ENCODE measurements around the gene AJAP1.
"Not testable (repeated sequence)": the region's sequence is repeated elsewhere in the genome, so short reads cannot be mapped to it uniquely, and the experiment has no call there.

Gene AJAP1

GRCh38 chr1:4653796-4654725, at the start of gene AJAP1:
AJAP1 (plus strand) TSS chr1:4654609; CDS start chr1:4655426, 817 bp downstream.
- DNase-seq: no peak

- DNase-seq: no peak
Observed at GRCh38 chr1:4605158-4605557, 49.3 kb upstream of the AJAP1 start.

- DNase-seq: no peak
Observed at GRCh38 chr1:4611563-4612341, 42.7 kb upstream of the AJAP1 start.

GRCh38 chr1:4612991-4613390, 41.4 kb upstream of the AJAP1 start:
- no peak for DNase-seq

- DNase-seq: no peak
Observed at GRCh38 chr1:4613606-4614370, 40.6 kb upstream of the AJAP1 start.

- no peak for DNase-seq
Observed at GRCh38 chr1:4614371-4615137, 39.9 kb upstream of the AJAP1 start.

GRCh38 chr1:4615138-4615470, 39.3 kb upstream of the AJAP1 start:
- no peak for DNase-seq

DNA sequence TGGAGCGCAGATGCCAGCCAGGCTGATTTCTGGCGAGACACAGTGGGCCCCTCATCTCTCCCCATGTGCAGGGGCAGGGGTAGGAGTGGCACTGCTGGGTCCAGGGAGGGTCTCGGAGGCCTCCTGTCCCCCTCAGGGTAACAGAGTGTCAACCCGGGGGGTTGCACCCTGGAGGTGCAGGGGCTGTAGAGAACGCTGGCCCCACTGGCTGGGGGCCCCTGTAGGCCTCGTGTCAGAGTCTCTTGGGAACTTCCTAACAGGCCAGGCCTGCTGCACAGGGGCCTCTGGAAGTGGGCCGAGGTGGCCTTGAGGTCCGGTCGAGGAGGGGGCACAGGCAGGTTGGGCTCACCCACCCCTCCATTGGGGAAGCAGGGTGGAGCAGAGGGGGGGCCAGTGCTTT, 38.9 kb upstream of the AJAP1 start:
- DNase-seq: no peak

DNA sequence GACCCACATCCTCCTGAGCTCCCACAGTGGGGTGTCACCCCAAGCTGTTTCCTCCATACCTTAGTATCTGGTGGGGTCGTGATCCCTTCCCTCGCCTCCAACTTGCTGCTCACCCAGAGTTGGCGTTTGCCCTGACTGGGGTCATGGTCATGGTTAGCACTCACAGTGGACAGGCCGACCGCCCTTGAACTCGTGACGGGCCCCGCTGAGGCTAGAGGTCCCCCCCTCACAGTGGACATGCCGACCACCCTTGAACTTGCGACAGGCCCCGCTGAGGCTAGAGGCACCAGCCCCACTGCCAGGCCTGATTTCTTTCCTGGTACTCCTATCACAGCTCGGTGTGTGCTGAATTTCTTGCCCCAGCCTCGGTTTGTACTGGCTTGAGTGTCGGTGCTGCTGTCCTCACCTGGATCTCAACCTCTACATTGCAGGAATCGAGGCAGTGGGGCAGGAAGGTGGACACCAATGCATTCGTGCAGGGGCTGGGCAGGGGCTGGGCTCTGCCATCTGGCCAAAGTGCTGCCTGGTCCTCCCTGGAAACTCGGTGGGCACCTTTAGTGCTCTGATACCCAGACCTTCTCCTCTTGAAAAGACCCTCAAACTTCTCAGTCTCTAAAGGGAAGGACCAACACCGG, 37.5 kb upstream of the AJAP1 start:
- no peak for DNase-seq

- no peak for DNase-seq
Observed at GRCh38 chr1:4617506-4617905, 36.9 kb upstream of the AJAP1 start.

GRCh38 chr1:4618827-4619226, 35.6 kb upstream of the AJAP1 start:
- not testable (repeated sequence) for DNase-seq

- no peak for DNase-seq
Observed at GRCh38 chr1:4621646-4622045, 32.8 kb upstream of the AJAP1 start.

- DNase-seq: no peak
Observed at GRCh38 chr1:4622821-4623220, 31.6 kb upstream of the AJAP1 start.

DNA sequence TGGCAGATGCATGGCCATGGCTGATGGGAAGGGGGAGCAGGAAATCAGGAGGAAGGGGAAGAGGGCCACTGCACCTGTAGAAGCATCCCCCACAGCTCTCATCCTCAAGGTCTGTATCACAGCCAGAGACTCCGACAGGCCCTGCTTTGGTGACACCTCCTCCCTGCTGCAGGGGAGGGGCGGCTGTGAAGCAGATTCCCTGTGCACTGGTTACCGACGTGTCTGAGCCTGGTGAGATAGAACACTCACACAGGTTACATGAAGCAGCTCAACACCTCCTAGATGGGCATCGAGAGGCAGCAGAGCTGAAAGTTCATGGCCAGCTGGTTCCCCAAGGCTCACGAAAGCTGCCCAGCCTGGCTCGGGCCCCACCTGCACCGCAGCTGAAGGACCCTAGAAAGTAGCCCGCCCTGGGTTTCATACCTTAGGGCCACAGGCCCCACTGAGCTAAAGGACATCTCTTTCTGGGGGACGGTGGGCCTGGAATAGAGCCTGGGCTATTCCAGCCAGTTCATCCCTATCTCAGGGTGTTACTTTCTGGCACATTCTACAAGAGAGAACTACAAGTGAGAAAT, 30.2 kb upstream of the AJAP1 start:
- no peak for DNase-seq

- DNase-seq: no peak
Observed at GRCh38 chr1:4624801-4625200, 29.6 kb upstream of the AJAP1 start.

- DNase-seq: no peak
Observed at GRCh38 chr1:4626061-4626460, 28.3 kb upstream of the AJAP1 start.

DNA sequence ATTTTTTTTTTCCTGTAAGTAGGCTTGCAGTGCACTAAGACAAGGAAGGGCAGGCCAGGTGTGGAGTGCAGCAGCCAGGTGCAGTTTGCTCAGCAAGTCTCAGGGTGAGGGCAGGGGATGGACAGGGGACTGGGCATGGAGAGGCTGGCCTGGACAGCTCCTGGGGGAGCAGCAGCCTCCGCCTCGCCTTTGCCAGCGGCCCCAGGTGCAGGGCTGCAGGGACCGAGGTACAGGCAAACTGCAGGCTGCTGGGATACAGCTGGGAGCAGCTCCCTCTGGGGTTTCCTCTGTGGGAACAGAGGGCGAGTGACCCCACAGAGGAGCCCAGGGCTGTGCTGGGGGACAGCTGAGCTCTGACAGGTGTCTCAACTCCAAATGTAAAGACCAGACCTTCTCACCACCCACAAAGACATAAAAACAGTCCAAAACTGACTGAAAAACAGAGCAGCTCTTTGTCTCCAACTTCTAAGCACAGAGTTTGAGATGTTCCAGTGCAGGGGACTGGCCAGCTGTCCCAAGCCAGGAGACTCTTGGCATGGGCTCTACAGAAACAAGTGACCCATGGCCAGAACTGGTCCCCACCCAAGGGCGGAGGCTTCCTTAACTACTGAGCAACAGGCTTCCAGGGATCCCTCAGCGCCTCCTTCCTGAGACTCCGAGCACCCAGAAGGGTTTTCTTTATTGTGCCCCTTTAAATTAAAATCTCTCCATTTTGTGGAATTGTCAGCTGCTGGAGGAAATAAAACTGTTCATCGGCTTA, 27.7 kb upstream of the AJAP1 start:
- DNase-seq: no peak

DNA sequence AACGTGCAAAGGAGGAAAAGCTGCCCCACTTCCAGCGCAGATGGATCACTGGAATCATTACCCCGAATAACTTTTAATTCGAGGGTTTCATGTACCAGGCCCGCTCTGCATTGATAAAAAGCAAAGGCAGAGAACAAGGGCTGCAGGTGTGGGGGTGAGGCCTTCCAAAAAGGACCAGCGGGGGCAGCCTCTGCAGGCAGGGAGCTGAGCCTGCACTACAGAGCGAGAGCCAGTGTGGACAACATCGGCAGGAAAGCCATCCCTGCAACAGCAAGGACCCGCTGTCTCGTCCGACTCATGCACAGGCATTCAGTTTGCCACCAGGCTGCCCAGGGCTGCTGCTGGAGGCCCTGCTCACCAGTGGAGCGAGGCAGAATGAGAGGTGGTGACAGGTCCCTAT, 27.1 kb upstream of the AJAP1 start:
- no peak for DNase-seq

DNA sequence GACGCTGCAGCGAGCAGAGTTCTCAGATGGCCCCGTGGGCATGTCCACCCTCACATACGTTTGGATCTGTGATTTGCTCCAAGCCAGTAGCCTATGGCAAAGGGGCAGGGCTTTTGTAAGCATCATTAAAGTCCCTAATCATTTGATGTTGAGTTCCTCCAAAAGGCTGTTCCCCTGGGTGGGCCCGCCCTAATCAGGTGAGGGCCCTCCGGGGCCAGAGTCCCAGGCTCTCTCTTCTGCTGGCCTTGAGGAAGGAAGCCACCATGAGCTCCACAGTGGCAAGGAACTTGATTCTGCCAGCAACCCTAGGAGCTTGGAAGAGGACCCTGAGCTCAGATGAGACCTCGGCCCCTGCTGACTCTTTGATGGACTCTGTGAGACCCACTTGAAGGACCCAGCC, 25.4 kb upstream of the AJAP1 start:
- DNase-seq: no peak

GRCh38 chr1:4630561-4630960, 23.8 kb upstream of the AJAP1 start:
- DNase-seq: no peak

GRCh38 chr1:4631321-4631720, 23.1 kb upstream of the AJAP1 start:
- DNase-seq: no peak

Measured in EL (cell line).